ENCODE results near the gene S100A10. TPM values are rescaled to one million over a fixed set of nuclear protein-coding genes. Genes with fewer than 3 reads are reported as not detected.

Gene S100A10
- total RNA-seq, 1 experiment from 2014 or later, result 161 TPM

- peak; percentile 68 for ATAC-seq
- ChIA-PET POLR2A (interaction anchor here (1.0 kb wide), 1 partner anchor 20 kb away, joined by 3 read pairs; no protein-coding TSS in a partner anchor), CTCF (interaction anchor here (1.0 to 10.6 kb wide), 4 partner anchors 29 to 62 kb away, joined by 4 to 293 read pairs (median 28); no protein-coding TSS in a partner anchor)
- peaks cover 44% of the 10 kb centered on the region for H3K4me1 Mint-ChIP-seq
- no peaks in the 10 kb centered on the region for H3K36me3 Mint-ChIP-seq
- no peaks in the 10 kb centered on the region for H3K9me3 Mint-ChIP-seq
- DNase-seq (ENCODE audit: low spot score), result no peak
- H3K27me3 Mint-ChIP-seq (ENCODE audit: low read depth), result no peaks in the 10 kb centered on the region; the same call in 1 of the 2 replicates
- no peak overlapping the region for H3K27ac Mint-ChIP-seq
- no peak overlapping the region for H3K4me3 Mint-ChIP-seq
- TF ChIP-seq, protein P1, sequence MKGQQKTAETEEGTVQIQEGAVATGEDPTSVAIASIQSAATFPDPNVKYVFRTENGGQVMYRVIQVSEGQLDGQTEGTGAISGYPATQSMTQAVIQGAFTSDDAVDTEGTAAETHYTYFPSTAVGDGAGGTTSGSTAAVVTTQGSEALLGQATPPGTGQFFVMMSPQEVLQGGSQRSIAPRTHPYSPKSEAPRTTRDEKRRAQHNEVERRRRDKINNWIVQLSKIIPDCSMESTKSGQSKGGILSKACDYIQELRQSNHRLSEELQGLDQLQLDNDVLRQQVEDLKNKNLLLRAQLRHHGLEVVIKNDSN (CRISPR knock-in tag; IDR thresholded peaks at IDR 0.05), result no peak
Measured at GRCh38 chr1:151972542-151973248, 21.0 kb downstream of the S100A10 start.

DNA sequence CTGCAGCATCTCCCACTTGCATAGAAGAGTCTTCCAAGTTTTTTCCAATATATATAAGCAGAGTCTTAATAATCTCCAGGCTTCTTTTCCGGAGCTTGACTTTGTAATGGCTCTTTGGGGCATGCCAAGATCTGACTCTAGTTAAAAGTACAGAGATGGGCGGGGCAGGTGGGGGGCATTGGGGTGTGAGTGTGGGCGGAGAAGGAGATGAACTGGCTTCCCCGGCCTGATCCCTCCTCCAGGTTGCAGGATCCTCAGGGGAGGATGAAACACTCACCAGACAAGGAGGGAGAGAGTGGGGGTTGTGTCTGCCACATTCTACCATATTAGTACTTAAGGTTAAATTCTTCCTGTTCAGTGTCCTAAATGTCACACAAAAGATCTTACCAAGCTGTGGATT, 23.0 kb downstream of the S100A10 start:
- POLR2A ChIA-PET, result interaction anchor here (0.6 kb wide), 1 partner anchor 41 kb away, joined by 3 read pairs; no protein-coding TSS in a partner anchor
- TF ChIP-seq, protein P2, sequence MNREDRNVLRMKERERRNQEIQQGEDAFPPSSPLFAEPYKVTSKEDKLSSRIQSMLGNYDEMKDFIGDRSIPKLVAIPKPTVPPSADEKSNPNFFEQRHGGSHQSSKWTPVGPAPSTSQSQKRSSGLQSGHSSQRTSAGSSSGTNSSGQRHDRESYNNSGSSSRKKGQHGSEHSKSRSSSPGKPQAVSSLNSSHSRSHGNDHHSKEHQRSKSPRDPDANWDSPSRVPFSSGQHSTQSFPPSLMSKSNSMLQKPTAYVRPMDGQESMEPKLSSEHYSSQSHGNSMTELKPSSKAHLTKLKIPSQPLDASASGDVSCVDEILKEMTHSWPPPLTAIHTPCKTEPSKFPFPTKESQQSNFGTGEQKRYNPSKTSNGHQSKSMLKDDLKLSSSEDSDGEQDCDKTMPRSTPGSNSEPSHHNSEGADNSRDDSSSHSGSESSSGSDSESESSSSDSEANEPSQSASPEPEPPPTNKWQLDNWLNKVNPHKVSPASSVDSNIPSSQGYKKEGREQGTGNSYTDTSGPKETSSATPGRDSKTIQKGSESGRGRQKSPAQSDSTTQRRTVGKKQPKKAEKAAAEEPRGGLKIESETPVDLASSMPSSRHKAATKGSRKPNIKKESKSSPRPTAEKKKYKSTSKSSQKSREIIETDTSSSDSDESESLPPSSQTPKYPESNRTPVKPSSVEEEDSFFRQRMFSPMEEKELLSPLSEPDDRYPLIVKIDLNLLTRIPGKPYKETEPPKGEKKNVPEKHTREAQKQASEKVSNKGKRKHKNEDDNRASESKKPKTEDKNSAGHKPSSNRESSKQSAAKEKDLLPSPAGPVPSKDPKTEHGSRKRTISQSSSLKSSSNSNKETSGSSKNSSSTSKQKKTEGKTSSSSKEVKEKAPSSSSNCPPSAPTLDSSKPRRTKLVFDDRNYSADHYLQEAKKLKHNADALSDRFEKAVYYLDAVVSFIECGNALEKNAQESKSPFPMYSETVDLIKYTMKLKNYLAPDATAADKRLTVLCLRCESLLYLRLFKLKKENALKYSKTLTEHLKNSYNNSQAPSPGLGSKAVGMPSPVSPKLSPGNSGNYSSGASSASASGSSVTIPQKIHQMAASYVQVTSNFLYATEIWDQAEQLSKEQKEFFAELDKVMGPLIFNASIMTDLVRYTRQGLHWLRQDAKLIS (CRISPR knock-in tag; IDR thresholded peaks at IDR 0.05; ENCODE audit: borderline replicate concordance), result no peak
- TF ChIP-seq, protein P3, sequence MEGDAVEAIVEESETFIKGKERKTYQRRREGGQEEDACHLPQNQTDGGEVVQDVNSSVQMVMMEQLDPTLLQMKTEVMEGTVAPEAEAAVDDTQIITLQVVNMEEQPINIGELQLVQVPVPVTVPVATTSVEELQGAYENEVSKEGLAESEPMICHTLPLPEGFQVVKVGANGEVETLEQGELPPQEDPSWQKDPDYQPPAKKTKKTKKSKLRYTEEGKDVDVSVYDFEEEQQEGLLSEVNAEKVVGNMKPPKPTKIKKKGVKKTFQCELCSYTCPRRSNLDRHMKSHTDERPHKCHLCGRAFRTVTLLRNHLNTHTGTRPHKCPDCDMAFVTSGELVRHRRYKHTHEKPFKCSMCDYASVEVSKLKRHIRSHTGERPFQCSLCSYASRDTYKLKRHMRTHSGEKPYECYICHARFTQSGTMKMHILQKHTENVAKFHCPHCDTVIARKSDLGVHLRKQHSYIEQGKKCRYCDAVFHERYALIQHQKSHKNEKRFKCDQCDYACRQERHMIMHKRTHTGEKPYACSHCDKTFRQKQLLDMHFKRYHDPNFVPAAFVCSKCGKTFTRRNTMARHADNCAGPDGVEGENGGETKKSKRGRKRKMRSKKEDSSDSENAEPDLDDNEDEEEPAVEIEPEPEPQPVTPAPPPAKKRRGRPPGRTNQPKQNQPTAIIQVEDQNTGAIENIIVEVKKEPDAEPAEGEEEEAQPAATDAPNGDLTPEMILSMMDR (IDR thresholded peaks at IDR 0.05), result no peak
- TF ChIP-seq ARID4B (CRISPR knock-in tag; IDR thresholded peaks at IDR 0.05; ENCODE audit: borderline replicate concordance) (no peak), NR1H2 (CRISPR knock-in tag; IDR thresholded peaks at IDR 0.05) (no peak), NR2C2 (CRISPR knock-in tag; IDR thresholded peaks at IDR 0.05) (no peak), TCF7 (CRISPR knock-in tag; IDR thresholded peaks at IDR 0.05; ENCODE audit: low read depth) (no peak), RORB (CRISPR knock-in tag; IDR thresholded peaks at IDR 0.05) (no peak), ERG (CRISPR knock-in tag; IDR thresholded peaks at IDR 0.05) (no peak), KAT7 (CRISPR knock-in tag; IDR thresholded peaks at IDR 0.05; ENCODE audit: borderline replicate concordance) (no peak), ELF4 (CRISPR knock-in tag; IDR thresholded peaks at IDR 0.05; ENCODE audit: low read depth) (no peak), NFATC4 (CRISPR knock-in tag; IDR thresholded peaks at IDR 0.05) (no peak), SOX15 (CRISPR knock-in tag; IDR thresholded peaks at IDR 0.05) (no peak), RELA (CRISPR knock-in tag; IDR thresholded peaks at IDR 0.05; ENCODE audit: borderline replicate concordance) (no peak), MXD4 (CRISPR knock-in tag; IDR thresholded peaks at IDR 0.05; ENCODE audit: borderline replicate concordance) (no peak), MAX (CRISPR knock-in tag; IDR thresholded peaks at IDR 0.05) (no peak), ATF2 (CRISPR knock-in tag; IDR thresholded peaks at IDR 0.05; ENCODE audit: borderline replicate concordance, low read depth) (no peak)
- TF ChIP-seq, protein P4, sequence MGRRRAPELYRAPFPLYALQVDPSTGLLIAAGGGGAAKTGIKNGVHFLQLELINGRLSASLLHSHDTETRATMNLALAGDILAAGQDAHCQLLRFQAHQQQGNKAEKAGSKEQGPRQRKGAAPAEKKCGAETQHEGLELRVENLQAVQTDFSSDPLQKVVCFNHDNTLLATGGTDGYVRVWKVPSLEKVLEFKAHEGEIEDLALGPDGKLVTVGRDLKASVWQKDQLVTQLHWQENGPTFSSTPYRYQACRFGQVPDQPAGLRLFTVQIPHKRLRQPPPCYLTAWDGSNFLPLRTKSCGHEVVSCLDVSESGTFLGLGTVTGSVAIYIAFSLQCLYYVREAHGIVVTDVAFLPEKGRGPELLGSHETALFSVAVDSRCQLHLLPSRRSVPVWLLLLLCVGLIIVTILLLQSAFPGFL (CRISPR knock-in tag; IDR thresholded peaks at IDR 0.05; ENCODE audit: borderline replicate concordance), result no peak

More for the DNA sequence above, 23.0 kb downstream of the S100A10 start:
- Mint-ChIP-seq H3K27me3 (ENCODE audit: low read depth) (no peaks in the 10 kb centered on the region; the same call in 1 of the 2 replicates), H3K9me3 (no peaks in the 10 kb centered on the region), H3K4me1 (peaks cover 44% of the 10 kb centered on the region), H3K27ac (no peak overlapping the region), H3K36me3 (no peaks in the 10 kb centered on the region), H3K4me3 (no peak overlapping the region)
- DNase-seq (ENCODE audit: low spot score) (no peak), ATAC-seq (no peak)
- CTCF ChIA-PET, result interaction anchor here (0.6 to 10.6 kb wide), 4 partner anchors 31 to 79 kb away, joined by 4 to 293 read pairs (median 26); no protein-coding TSS in a partner anchor

All from WTC11 (cell line).